ENCODE data around the gene LCP1.

Gene LCP1

DNA sequence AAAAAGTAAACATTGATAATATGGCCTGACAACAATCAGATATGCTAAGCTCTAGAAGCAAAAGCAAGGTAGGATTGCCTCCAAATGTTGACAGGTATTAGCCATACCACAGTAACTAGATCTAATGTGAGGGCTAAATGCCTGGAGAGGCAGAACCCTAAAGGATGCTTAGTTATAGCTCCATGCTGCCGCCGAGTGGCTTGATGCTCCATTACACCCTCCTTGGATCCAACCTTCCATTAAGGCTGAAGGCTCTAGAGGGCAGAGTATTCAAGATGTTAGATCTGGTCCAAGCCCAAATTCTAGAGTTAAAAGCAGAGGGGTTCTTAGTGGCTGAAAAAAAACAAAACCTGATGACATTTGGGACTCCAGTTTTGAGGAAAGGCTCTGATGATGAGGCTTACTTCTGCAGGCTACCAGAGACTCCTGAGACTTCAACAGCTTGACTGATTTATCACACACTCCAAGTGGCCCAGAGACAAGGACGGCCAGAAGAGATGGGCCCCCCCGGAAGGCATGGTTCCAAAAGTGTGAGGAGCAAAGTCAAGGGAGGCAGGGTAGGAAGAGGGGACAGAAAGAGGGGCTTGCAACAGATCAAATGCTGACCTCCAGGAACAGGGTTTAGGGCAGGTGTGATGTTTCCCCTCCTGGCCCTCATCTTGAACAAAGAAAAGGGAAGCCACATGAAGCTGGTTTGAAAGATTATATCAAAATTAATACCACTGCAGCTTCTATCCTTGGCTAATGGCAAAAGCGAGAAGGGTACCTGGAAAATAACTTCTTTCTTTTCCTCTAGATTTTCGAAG is 55.2 kb downstream of the LCP1 start:
- DNase-seq (ENCODE audit: low spot score) = peak; percentile 72

DNA sequence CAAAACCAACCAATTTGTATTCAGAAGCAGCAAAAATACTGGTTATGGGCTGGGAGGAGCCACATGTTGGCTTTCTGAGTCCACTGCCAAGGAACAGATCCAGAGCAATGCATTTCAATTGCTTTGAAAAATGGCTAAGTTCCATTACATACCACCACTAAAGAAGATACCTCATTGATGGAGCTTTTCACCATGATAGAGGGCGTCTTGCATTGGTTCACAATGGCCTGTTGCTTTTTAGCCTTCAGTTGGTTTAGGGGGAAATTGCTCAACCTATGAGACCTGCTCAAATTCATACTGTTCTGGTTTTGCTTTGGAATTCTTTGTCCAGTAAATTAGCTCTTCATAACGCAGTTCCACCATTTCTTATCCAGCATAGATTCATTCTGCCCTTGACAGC is 55.9 kb downstream of the LCP1 start:
- DNase-seq (ENCODE audit: low spot score) = no peak

DNA sequence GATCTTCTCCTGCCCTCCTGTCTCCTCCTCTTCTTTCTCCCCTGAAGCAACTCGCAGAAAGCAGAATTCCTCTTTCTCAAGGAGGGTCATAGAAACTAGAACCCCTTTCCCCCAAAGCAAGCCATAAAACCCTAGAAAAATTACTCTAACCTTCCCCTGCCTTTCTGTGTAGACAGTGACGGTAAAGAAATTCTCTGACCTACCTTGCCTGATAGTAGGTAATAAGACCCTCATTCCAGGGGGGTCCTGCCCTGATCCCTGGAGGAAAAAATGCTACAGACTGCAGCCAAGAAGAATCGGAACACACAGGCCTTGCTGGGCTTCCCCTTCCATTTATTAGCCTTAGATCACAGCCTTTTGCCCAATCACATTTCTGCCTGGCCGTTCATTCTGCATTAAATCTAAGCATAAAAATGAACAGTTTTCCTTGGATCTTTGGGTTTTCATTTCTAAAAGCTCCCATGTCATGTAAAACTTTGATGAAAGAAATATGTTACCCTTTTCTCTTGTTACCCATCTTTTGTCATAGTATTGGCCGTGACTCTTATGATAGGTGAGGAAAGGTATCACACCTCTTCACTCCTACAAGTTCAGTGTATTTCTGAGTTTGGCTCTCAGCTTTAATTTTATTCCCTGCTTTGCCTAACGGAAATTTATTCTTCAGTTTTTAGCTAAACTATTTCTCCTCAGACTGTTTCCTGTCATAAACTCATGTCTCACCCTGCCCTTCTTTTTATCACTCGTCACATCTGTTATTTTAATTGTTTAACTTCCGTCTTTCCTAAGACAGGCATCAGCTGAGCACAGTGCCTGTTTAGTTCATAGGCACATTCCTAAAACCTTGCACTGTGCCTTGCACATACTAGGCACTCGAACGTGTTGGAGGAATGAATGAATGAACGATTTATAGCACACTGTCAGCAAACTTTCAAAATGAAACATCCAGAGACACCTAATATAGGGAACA is 56.7 kb downstream of the LCP1 start:
- DNase-seq (ENCODE audit: low spot score) = no peak

DNA sequence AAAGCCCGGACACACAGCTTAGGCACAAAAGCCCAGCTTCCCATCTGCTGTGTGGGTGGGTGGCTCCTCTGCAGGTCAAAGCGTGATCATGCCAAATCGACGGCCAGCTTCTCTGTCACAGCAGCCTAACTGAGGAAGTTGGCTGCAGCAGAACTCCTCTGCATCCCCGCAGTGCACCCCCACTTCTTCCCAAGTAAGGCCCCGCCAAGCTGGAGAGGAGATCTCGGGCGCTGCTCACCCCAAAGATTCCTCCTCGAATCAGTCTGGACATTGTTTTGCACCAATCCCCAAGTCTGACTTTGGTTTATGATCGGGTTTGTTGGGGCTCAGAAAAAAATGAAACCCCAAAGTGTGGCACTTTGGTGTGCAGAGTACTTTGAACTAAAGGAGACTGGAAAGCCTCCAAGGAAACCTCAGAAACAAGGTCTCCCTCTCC is 57.4 kb downstream of the LCP1 start:
- no peak for DNase-seq (ENCODE audit: low spot score)

DNA sequence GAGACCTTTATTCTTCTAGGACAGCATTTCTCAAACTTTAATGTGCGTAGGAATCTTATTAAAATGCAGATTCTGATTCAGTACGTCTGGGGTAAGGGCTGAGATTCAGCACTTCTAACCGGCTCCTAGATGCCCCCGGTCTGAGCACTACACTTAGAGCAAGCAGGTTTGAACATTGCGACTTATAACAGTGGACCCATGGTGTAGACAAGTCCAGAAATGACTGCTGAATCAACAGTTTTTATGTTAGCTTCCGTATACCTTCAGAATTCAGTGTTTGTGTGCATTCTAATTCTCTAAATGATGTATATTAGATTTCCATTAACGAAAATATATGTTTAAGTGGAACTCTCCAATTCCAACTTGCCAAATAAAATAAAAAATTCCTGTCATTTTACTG is 59.7 kb downstream of the LCP1 start:
- no peak for DNase-seq (ENCODE audit: low spot score)

DNA sequence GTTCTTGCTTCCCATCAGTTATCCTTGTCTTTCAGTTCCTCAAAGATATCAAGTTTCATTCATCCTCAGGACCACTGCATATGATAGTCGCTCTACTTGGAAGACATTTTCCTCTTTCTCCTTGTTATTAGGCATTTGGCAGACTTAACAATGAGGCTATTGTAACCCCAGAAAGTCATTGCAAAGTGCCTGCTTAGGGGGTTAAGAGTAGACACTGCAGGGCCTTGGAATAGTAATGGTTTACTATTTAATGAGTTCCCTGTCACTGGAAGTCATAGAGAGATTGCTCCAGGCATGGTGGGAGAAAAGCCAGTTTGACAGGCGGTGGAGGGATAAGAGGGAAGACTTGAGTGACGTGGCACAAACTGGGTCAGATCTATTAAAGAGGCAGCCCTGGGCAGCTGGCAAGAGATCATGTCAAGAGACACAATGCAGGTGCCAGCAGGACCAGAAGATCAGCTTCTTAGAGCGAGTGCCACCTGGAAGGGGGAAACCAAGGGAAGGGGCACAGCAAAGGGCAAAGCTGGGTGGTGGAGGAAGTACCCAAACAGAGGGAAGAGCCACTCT is 60.3 kb downstream of the LCP1 start:
- no peak for DNase-seq (ENCODE audit: low spot score)

DNA sequence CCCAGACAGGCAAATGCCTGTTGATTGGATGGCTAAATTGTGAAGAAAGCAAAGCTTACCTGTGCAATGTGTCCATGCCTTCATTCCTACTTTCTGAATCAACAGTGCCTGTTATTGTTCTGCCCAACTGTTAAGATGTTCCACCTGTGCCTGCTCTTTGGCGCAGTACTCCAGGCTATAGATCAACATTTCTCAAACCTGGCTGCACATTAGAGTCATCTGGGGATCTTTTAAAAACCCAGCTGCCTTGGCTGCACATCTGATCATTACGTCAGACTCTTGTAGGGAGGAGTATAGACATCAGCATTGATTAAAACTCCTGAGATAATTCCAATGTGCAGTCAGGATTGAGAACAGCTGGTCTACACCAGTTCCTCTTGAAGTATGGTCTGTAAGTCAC is 60.9 kb downstream of the LCP1 start:
- no peak for DNase-seq (ENCODE audit: low spot score)

DNA sequence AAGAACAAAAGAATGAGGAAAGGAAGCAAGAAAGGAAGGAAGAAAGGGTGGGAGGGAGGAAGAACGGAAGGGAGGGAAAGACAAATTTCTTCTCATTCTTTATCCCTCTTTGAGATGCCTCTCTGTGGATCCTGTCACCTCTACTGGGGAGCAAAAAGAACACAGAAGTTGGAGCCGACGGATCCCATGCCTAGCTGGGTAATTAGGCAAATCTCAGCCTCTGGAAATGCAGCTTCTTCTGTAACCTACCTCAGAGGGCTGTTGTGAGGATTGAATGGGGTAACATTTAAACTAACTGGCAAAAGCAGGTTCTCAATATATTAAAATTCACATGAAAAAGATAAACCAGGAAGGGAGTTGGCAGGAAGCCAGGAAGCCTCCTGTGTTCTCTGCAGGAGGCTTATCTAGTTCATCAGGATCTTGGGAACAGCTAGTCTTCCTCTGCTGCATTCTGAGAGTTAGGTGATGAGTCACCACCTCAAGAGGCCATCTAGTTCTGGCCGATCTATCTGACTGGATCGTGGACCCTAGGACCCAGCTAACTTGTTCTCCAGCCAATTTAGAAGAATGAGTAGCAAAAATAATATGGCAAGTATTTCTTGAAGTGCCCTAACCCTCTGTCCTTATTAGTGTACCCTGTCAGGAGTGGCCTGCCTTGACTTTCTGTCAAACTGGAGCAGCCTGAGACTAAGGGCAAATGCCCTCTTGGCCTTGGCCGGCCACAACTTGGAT is 61.9 kb downstream of the LCP1 start:
- no peak for DNase-seq (ENCODE audit: low spot score)

DNA sequence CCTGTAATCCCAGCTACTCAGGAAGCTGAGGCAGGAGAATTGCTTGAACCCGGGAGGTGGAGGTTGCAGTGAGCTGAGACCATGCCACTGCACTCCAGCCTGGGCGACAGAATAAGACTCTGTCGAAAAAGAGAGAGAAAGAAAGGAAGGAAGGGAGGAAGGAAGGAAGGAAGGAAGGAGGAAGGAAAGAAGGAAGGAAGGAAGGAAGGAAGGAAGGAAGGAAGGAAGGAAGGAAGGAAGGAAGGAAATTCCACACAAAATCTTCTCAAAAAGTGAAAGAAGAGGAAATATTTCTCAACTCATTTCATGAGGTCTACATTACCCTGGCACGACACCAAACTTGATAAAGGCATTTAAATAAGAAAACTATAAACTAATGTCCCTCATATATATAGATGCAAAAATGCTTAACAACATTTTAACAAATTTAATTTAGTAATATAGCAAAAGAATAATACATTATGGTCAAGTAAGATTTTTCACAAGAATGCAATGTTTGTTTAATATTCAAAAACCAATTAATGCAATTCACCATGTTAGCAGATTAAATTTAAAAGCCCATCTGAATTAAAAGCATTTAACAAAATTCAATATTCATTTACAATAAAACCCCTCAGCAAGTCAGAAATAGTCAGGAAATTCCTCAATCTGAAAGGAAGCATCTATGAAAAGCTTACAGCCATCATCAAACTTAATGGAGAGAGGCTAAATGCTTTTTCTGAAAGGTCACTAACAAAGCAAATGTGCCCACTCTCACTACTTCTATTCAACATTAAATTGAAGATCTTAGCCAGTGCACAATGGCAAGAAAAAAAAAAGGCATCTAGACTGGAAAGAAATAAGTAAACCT is 65.1 kb downstream of the LCP1 start:
- DNase-seq (ENCODE audit: low spot score) = no peak

DNA sequence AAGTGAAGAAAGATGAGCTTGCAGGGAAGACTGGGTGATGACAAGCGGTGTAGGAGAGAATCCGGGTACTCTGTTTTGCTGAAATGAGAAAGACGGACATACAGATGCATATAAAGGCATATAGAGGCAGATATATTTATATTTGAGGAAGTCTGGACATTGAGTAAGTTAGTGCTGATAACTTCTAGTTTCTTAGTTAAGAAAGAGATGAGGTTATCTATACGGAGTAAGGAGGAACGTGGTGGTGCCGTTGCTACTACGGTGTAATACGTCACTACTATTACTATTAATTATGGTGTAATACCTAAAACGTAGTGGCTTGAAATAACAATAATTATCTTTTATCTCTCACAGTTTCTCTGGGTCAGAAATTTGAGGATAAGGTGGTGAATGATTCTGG is 67.4 kb downstream of the LCP1 start:
- no peak for DNase-seq (ENCODE audit: low spot score)

DNA sequence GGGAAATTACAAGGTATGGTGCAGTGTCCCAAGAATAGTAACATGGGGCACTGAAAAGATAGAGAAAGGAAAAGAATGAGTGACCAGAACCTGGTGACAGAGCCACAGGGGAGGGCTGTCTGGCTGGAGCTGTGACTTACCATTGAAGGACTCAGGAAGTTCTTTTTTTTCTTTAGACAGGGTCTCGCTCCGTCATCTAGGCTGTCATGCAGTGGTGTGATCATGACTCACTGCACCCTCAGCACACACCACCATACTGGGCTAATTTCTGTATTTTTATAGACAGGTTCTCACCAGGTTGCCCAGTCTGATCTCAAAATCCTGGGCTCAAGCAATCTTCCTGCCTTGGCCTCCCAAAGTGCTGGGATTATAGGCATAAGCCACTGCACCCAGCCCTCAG is 68.4 kb downstream of the LCP1 start:
- no peak for DNase-seq (ENCODE audit: low spot score)

DNA sequence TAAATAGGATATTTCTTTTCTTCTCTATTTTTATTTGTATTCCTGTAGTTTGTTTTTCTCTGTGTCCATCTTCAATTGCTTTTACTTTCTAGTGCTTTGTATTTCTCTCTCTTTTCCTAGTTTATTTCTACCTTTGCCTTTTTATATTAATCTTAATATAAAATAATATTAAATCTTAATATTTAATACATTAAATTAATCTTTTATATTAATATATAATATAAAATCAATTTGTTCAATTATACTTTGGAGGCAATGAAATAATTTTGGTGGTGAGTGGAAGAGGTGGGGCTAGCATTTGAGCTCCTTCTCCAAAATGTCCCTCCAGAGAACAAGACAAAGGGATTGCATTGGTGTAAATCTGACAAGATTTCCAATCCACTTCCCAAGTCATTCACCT is 70.8 kb downstream of the LCP1 start:
- no peak for DNase-seq (ENCODE audit: low spot score)

DNA sequence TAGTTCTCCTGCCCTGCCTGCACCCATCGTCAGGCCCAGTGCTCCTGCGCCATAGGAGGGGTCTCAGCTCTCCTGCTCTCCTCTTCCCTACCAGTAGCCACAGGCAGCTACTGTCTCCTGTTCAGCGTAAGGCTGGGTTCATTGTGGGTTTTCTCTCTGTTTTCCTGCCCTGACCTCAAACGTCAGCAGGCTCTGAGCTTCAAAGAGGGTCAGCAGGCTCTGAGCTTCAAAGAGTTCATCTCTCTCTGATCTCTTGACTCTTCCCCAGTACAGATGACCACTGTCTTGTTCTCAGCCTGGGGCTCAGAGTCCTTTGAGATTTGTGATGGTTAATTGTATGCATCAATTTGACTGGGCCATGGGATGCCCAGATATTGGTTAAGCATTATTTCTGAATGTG is 72.5 kb downstream of the LCP1 start:
- peak; percentile 9 for DNase-seq (ENCODE audit: low spot score)

DNA sequence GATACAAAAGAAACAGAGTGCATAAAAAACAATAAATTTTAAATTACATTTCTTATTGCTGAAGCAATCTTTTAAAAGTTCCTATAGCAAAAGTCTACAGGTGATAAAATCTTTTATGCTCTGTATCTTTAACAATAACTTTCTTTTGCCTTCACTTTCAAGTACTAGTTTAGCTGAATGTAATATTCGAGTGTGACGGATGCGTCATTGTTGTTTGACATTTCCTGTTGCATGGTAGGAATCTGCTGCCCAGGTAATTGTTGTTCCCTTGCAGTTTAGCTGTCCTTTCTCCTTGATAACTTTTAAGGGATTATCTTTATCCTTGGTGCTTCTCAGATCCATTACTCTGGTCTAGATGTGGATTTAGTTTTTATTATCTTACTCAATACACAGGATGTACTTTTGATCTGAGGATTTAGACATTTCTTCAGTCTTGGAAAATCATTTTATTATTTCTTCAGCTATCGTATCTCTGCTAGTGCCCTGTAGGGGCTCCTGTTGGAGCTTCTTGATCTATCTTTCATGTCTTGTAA is 75.1 kb downstream of the LCP1 start:
- no peak for DNase-seq (ENCODE audit: low spot score)

DNA sequence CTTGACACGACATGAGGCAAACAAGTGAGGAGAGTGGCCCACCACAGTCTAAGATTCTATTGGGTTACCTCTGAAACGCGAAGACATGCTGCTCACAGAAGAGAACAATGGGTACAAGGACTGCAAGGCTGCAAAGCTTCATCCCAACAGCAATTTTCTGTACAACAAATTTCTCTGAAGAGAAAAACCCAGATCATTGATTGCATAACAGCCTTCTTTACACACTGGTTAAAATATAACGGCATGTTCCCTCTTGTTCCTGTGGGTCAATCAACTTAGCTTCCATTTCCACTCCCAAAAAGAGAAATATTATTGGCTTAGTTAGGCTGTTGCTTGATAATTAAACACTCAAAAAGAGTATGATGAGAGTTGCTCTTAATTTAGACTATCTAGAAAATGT is 77.1 kb downstream of the LCP1 start, which contains the start of gene CPB2:
CPB2 (minus strand) TSS at position 166 of the 400 bp plus-strand sequence; CDS start at position 142, 24 bp downstream.
- no peak for DNase-seq (ENCODE audit: low spot score)

DNA sequence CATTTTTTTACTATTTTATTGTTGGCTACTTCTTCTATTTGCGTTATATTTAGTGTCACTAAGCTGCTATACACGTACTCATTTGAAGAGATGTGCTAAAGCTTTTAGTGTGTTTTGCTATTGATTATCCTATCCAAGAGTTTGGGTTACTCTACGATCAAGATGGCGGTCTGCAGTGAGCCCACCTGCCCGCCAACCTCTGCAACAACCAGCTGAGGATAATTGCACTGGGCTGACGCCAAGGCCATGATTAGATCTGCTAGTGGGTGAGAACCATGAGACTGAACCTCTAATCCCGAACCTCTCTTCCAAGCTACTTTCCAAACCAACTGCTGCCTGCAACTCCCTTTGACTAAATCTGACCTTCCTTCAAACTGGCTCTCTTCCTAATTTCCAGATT is 78.9 kb downstream of the LCP1 start:
- no peak for DNase-seq (ENCODE audit: low spot score)

DNA sequence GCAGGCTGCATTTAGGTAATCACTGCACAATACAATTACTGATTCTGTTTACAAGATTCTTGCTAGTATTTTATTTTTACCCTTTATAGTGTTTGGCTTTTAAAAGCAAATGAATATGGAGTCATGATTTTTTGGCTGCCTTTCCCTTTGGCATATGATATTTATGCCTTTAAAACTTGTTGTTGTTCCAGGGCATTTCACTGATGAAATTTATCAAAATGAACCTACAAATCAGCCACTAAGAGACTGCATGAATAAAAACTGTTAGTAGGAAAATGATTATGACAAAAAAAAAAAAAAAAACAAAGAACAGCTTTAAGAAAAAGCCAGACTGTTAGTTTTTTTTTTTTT is 79.7 kb downstream of the LCP1 start:
- DNase-seq (ENCODE audit: low spot score) = no peak

DNA sequence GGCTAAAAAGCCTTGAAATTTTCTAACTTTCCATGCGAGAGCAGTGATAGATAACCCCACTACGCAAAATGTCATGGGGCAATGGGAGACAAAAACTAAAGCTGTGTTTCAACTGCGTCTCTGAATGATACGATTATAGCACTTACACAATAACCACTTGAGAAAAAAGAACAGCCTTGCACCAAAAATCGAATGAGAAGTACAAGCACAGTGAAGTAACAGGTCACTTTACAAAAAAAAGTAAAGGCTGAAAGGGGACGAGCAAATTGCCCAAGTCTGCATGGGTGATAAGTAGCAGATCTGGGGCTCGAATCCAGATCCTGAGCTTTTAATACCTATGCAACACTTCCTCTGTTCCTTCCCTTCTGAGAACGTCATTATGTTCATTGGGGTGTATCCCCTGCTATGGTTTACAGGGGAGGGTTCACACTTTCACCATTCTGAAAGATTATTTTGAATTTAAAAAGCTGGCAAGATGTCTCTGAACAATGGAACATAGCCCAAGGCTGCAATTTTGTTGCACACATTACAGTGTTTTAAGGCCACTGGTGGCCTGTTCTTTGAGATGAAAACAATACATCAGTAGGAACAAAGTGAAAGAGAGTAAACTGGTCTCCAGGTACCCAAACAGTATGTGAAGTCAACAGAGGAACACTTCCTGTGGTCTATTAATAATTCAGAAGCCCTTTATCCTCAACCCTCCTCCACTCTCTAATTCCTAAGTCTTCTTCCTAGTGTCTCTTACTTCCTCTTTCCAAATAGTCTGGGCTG is 80.3 kb downstream of the LCP1 start:
- no peak for DNase-seq (ENCODE audit: low spot score)

DNA sequence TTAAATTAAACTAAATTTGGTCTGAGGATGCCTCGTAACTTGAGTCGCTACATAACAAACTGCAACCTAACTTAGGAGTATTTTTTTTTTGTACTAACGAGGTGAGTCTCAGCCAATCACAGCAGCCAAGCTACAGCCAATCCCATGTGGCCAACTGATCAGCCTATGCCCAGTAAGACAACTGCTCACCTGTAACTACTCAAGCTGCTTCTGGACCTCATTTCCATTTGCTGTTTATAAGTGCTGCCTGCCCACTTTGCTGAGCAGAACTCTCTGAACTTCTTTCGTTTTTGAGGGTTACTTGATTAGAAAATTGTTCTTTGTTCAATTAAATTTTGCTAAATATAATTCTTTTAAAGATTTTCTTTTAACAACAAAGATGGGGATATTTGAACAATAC is 81.0 kb downstream of the LCP1 start:
- no peak for DNase-seq (ENCODE audit: low spot score)

DNA sequence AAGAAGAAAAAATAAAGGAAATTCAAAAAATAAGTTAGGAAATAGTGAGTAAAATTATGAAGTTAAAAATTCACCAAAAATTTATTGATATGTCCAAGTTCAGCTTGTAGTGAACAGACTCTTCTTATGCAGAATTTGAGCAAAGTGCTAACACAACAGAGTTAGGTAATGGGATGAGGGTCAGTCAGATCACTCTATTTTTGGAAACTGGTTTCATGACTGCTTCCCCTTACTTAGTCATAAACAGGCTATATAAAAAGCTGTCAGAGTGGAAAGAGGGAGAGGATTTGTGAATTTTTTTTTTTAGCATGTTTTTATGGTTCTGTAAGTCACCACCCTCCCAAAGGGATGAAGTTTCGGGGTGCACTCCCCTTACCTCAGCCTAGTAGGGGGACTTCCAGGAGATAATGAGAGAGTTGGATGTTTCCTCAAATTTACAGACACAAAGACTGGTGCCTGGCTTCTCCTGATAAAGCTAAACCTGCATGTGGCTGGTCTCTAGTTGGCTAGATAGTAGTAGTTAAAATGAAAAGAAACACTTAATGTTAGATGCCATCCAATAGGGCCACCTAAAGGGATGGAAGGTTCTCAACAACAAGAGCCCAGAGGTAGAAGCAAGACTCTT is 81.7 kb downstream of the LCP1 start:
- DNase-seq (ENCODE audit: low spot score) = no peak
